ENCODE results near the gene ASXL3.

Gene ASXL3

DNA sequence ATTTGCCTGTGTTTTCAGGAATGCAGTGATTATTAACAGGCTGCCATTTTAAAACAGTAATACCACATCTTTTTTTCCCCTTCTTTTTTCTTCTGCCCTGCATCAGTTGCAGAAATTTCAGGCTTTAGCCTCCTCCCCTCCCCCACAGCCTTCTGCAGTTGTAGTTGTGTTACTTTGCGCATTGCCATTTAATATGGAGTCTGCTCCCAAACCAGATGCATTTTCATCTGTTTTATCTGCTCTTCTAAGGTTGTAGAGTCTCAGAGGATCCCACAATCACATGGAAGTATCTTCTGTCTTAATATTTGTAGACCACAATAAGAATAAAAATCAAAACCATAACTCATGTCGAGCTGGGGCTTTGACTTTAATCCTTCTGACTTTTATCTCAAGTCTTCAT is 3.8 kb downstream of the ASXL3 start:
- no peak for DNase-seq (ENCODE audit: low read depth in 2 of 3, low spot score in 1 of 3)

DNA sequence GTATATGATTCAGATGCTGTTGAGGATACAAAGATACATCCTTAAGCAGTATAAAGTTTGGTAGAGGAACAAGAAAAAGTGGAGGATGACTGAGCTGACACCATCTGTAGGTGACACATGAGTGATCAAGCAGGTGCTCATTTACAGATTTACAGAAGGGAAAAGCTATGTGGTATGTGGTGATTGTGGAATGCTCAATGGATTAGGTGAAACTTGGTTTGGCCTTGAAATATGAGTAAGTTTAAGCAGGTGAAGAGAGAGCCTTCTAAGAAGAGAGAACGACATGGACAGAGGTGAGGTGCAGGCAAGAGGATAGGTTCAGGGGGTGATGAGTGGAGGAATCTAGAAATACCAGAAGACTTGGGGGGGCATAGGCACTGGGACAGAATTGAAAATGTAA is 5.9 kb downstream of the ASXL3 start:
- no peak for DNase-seq (ENCODE audit: low read depth in 2 of 3, low spot score in 1 of 3)

DNA sequence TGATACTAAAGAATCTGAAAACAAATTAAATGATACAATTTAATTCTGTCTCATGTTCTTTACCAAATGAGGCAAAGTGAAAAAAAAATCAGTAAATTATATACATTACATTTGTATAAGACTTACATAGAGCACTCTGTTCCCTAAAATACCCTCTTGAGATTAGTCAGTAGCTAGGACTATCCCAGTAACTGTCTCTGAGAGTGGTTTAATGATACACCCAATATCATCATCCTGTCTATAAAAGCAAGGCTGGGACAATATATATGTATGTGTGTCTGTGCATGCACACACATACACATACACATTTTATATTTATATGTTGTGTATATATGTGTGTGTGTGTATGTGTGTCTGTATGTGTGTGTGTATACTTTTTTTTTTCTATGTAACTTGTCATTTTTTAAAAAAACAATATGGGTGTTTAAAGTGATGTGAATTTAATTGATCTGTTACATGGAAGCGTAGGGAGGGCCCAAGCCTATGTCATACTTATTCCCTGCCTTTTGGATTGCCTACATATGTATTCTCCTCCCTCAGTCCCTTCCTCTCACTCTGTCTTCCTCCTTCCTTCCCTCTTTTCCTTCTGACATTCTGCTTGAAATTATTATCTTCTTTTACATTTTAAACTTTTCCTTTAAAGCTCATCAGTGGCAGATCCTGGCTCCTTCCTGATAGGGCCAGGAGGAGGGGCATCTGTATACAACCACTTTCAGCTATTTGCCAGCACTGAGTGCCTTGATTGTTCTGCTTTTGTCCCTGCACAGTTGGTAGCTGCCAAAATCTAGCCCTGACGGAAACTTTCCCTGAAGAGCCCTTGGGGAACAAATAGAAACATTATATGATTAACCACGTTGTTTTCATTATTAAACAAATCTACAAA is 6.8 kb downstream of the ASXL3 start:
- no peak for DNase-seq (ENCODE audit: low read depth in 2 of 3, low spot score in 1 of 3)

DNA sequence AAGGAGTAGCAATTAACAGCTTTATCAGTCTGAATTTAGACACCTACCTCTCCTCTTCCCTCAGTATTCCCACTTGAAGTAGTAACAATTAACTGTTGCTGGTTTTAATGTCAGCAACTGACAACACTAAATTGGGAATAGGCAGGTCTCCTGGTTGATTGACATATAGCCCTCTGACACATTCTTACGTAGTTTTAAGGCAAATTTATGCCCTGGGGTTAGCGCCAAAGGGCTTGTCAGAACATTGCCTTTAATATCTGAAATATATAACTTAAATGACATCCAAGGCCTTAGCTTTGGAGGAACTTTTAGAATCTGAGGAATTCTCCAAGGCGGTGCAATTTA is 7.4 kb downstream of the ASXL3 start:
- DNase-seq (ENCODE audit: low read depth in 2 of 3, low spot score in 1 of 3), result no peak

DNA sequence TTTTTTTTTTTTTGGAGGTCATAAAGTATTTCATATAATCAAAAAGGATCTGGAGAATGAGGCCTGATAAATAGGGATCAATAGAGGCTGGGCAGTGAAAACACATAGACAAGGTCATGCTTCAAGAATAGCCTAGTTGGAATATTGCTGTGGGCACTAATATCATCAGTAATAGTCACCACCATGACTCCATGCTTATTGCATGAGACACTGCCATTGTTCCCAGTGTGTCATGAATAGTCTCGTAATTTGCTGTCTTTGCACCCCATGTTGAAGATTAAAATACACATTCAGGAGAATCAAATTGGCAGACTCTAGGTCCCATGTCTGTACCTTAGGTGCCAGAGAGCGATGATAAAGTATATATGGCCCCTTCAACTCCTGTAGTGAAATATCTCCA is 10.3 kb downstream of the ASXL3 start:
- DNase-seq (ENCODE audit: low read depth in 2 of 3, low spot score in 1 of 3), result no peak

DNA sequence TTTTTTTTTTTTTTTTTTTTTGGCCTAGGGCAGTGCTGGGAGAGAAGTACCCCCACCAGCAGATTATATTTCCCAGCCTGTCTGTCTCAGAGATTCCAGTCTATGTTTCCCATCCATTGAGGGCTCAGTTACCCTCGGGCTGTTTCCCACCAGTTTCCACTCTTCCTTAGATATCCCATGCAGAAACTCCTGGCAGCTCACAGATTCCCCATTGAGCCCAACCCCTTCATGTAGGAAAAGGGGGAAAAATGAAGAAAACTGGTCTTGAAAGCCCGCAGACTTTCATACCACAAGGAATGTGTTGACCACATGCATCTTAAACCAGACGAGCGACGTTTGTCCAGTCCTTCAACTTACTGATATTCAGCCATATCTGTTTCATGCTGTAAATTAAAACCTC is 15.2 kb downstream of the ASXL3 start:
- DNase-seq (ENCODE audit: low read depth in 2 of 3, low spot score in 1 of 3), result no peak

DNA sequence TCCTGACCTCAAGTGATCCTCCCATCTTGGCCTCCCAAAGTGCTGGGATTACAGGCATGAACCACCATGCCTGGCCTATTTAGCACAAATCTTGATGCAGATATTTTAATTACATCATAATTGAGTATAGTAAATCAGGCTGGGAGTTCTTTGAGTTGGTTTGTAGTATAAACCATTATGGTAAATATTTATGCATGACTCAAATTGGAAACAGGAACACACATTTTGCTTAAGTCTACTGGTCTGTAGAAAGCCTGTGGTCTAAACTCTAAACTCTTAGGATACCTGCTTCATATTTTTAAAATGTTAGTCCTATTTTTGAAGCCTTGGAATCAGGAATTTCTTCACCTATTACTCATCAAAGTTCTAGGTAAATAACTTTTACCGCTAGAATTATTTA is 16.8 kb downstream of the ASXL3 start:
- no peak for DNase-seq (ENCODE audit: low read depth in 2 of 3, low spot score in 1 of 3)

DNA sequence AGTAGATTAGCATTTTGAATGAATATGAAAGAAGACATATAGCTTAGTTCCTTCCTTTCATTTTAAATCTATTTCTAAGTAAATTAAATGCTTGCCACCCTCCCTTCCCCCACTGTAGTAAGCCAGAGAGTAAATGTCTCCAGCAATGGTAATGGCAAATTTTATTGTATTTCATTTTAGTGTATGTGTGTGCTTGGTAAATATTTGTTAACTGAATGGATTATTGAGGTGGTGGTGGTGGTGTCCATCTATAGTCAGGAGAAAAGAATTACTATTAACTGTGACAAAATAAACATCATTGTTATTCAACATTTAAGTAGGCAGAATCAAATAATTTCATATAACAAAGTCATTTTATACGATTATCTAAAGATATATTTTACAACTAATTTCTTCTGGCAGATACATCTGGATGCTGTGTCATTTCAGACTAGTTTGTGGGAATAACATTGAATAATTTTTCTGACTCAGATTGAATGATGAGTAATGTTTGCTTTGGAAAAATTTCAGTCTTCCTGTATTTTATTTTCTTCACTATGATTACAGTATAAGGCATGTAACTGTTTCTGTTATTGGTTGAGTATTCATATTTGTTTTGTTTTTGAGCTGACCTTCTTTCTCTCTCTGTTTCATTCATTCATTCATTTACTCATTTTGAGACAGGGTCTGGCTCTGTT is 18.3 kb downstream of the ASXL3 start:
- DNase-seq (ENCODE audit: low read depth in 2 of 3, low spot score in 1 of 3), result no peak

DNA sequence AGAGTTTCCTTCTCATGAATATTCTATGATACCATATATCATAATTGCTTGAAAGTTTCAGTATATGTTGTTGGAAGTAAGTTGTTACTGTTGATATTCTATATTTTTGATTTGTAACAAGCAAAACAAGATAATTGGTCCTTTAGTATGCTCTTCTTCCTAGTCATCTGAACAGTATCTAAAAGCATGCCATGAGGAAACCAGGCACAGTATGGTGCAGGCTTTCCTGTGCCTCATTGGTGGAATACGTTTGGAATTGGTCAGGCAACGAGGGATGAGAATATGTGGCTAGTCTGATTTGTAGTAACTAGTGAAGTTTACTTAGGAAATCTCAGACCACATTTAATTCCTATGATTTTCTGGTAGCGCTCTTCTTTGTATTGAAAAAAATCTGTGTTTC is 22.8 kb downstream of the ASXL3 start:
- DNase-seq (ENCODE audit: low read depth in 2 of 3, low spot score in 1 of 3), result no peak

DNA sequence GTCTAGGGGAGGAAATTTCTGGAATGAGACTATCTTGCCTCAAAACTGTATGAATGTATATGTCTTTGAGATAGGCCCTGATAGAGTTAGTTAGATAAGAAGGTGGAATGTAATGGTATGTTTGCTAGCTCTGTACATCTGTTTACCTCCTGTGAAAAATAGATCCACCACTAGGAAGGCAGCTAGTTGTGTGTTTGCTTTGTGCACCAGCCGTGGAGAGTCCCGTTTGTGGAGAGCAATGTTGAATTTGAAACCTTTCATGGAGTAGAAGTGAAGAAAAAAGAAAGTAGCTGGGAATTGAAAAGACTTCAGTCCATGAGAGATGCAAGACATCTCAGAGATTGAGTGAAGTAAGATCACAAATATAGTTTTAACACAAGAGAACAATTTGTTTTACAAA is 25.4 kb downstream of the ASXL3 start:
- no peak for DNase-seq (ENCODE audit: low read depth in 2 of 3, low spot score in 1 of 3)

DNA sequence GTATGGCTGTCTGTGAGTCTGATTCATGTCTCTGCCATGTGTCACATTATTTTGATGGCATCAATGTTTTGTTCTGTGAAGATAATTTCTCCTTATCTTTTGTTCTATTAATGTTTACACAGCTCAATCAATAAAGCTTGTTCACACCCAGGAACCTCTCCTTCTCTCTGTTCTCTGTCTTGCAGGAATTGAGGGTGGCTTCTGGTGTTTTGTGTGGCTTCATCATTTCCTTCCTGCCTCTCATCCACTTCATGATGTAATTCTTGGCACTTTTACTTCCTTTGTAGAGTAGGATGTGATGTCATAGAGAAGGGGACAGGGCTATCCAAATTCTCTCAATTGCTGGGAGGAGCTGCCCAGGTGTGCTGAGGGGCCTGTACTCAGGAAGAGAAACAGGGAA is 27.2 kb downstream of the ASXL3 start:
- DNase-seq (ENCODE audit: low read depth in 2 of 3, low spot score in 1 of 3), result no peak

DNA sequence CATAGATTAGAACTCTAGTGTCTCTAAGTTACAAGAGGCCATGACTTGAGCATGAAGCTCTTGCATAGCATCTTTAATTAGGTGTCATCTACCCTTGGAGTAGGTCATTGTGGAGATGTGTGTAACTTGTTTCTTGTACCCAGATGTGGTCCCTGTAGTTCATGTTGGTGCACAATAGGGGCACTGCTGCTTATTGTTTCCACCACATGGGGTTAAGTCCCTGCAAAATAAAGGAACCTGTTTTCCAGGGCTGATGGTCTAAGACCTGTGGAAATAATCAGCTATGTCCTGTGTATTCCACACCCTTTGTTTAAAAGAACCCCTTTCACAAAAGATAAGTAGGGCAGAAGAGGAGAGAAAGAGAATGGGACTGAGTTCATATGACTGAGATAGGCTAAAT is 28.6 kb downstream of the ASXL3 start:
- no peak for DNase-seq (ENCODE audit: low read depth in 2 of 3, low spot score in 1 of 3)

DNA sequence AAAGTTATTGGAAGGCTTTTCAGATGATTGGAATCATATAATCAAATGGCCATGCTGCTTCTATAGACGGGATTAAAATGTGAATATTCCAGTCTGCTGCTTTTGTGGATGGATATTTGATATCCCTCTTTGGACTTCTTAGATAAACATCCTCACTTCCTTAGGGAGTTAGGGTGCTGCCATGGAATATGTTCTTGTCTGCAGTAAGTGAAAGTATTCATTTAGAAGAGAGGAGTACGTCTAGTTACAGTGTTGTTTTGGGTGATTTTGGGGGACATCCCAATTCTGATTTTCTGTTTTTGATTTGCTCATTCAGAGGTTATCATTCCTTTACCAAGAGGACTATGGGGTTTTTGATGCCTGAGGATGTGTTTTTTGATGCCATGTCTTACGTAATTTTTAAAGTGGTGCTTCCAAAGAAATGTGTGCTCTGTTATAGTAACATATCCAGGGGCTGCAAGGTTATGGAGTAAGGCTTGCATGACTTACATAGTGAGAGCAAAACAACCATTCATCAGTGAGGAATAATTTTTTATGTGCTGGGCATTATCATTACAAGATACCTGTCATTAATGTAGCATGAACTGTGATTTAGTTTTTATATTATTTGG is 33.6 kb downstream of the ASXL3 start:
- no peak for DNase-seq (ENCODE audit: low read depth in 2 of 3, low spot score in 1 of 3)

DNA sequence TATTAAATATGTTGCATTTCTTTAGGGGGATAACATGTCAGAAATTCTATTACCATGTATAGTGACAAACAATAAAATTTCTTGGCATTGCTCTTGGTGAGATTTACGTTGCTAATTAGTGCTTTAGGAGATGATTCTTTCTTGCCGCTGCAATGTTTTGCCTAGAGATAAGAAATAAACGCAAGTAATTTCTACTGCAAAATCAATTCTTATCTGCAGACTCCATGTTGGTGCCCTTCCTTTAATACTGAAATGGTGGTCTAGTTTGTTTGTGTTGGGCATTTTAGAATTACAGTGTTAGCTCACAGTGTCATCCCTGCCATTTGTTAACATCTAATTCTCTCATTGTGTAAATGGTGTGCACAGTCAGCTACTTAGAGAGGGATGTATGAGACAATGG is 34.6 kb downstream of the ASXL3 start:
- no peak for DNase-seq (ENCODE audit: low read depth in 2 of 3, low spot score in 1 of 3)

DNA sequence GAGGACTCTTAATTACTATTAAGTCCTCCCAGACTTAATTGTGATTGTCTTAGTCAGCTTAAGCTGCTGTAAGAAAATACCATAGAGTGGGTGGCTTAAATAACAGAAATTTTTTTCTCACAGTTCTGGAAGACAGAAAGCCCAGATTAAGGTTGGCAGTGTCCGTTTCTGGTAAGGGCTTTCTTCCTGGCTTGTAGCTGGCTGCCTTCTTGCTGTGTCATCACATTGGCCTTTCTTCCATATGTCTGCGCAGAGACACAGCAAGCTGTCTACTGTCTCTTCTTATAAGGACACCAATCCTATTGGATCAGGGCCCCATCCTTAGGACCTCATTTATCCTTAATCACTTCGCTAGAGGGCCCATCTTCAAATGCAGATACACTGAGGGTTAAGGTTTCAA is 38.5 kb downstream of the ASXL3 start:
- no peak for DNase-seq (ENCODE audit: low read depth in 2 of 3, low spot score in 1 of 3)

DNA sequence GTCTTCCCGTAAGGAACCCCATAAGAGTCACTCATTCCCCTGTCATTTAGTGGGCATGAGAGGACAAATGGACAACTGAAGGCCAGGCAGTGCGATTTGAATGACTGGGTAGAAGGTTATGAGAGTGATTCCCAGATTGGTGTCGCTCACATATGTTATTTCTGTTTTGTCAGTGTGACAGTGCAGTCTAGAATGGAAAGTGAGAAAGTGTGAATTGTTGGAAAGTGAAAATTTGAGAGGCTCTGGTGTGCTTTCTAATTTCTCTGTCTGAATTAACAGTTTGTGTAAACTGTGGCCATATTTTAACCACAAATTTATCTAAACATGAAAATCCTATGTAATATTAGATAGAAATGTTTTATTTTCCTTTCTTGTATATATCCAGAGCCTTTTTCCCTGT is 49.1 kb downstream of the ASXL3 start:
- no peak for DNase-seq (ENCODE audit: low read depth in 2 of 3, low spot score in 1 of 3)

DNA sequence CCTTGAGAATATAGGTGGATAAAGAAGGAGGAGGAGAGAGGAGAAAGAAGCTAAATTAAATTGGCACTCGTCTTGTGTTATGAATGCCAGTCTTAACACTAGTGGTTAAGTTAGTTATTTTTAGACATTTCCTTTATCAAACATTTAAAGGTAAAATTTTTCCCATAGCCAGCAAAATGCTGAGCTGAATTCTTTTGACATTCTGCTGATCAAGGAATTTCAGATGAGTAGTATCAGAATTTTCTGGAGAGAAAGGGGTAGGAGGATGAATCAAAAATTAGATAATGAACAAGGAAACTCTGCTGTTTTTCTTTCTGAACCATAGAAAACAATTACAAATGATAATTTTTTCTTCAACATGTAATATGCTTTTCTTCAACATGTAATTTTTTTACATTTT is 52.5 kb downstream of the ASXL3 start:
- no peak for DNase-seq (ENCODE audit: low read depth in 2 of 3, low spot score in 1 of 3)

DNA sequence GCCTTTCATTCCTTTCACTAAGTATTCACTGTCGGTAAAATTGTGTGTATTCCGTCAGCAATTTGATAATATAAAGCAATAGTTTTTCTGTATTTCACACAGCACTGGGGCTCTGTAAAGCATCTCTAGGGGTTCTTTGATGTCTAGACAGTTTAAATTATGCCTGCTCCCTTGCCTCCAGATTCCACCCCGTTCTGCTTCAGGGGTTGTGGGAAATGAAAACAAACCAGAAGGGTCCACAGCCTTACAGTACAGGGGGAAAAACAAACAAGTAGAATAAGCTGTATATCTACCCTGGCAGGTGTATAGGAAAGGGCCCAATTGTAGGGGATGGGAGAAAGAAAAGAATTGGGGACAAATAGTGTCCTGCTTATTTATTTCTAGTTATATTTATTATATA is 63.1 kb downstream of the ASXL3 start:
- no peak for DNase-seq (ENCODE audit: low read depth in 2 of 3, low spot score in 1 of 3)

DNA sequence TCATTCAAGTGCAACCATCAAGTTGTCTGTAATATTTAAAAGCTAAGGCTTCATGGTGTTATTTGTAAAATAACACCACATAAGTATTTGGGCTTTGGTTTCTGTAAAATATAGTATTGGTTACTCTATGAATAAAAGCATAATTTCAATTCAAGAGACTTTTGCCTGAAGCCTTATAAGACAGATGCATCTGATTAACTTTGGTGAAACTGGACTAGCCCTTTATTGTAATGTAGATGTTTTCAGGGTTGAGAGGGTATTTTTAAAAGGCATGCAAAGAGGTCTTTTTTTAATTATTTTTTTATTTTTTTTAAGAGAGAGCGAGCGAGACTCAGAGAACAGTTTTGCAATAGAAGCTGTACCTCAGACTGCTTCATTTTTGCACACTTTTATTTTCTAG is 66.5 kb downstream of the ASXL3 start:
- DNase-seq (ENCODE audit: low read depth in 2 of 3, low spot score in 1 of 3), result no peak

DNA sequence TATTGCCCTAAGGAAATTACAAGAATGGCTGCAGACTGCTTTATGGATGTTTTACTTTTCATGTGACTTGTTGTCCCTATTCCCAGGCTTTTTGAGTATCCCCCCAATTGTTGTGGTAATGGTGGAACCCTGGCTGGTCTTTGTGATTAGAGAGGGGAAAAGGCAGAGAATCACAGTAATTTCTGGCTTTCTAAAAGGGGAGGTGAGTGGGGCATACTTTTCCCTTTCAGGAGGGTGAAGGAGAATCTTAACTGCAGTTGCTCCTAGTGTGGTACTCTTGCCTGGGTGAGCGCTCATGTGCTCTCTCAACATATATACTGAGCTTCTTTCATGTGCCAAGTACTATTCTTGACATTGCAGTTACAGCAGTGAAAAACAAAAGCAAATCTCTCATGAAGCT is 69.3 kb downstream of the ASXL3 start:
- DNase-seq (ENCODE audit: low read depth in 2 of 3, low spot score in 1 of 3), result no peak

DNA sequence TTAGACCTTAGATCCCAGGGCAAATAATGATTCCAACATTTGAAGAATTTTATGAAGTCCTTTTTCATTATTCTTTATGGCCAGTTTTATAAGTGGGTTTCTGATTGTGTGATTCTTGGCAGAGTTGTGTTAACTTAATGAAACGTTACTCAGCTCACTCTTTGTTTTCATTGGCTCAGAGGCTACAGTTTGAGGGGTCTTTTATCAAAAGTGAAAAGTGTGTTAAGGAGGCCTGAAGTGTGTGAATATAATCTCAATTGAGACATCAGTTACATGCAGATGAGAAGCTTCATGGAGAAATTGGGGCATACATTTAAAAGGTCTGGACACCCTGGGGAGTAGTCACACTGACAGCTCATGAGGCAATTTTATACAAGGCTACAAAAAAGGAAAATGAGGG is 74.6 kb downstream of the ASXL3 start:
- DNase-seq (ENCODE audit: low read depth in 2 of 3, low spot score in 1 of 3), result no peak

DNA sequence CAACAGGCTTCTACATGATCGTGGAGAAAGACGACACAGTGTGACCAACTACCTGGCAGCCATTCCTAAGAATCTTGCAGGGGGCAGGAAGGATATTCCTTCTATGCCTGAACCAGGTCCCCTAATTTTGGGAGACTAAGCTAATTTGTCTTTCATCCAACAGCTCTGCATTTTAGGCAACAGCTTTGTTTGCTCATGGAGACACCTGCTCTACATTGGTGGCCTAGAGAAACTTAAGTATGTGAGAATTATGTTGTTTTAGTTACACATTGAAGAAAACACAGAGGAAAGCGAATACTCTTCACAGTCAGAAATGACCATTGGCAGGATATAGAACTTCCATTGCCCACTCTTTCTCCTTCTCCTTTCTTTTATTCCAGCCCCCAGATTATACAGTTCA is 75.2 kb downstream of the ASXL3 start:
- no peak for DNase-seq (ENCODE audit: low read depth in 2 of 3, low spot score in 1 of 3)
